ENCODE data around the gene MRO. TPM values are rescaled to one million over a fixed set of nuclear protein-coding genes. Genes with fewer than 3 reads are reported as not detected.

The MRO gene
- total and polyA plus RNA-seq, 2 of the 4 experiments (the other 2 are of a cell fraction) = not detected

DNA sequence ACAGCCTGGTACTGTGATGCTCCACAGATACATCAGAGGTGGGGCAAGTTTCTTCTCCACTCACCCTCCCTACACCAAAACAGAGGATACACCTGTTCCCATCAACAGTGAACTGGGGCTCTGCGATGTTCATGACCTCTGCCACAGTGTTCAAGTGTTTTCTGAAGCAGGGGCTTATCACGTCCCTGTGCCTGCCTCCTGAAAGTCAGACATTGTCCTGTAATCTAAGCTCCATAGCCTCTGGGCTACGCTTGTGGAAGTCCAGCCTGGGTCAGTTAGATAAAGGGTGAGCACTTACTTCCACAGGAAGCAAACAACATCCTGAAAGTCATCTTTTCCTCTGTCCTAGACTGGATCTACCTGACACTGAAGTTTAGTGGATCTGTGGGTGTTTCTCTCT is 20.2 kb upstream of the MRO start:
- BruUV-seq (replicated peaks) = no TSS peak
- Histone ChIP-seq H3K4me3 (ENCODE audit: insufficient read depth, low read depth, low read length) (no peak overlapping the region), H3K9ac (ENCODE audit: low read depth, low read length) (no peak overlapping the region), H2BK20ac (ENCODE audit: low read depth, low read length) (no peak overlapping the region), H3K79me1 (ENCODE audit: low read depth in 1 of 2, low read length in 2 of 2) (no peaks in the 10 kb centered on the region), H3K9me1 (ENCODE audit: insufficient read depth, low read length) (no peaks in the 10 kb centered on the region), H3K23ac (ENCODE audit: low read depth, low read length) (no peak overlapping the region), H3K27ac (ENCODE audit: insufficient read depth, low read length) (no peak overlapping the region), H4K20me1 (ENCODE audit: insufficient read depth, low read length) (no peaks in the 10 kb centered on the region), H4K91ac (ENCODE audit: insufficient read depth, low read depth, low read length) (no peak overlapping the region), H2AFZ (replicated peaks; ENCODE audit: low read length, poor library complexity) (no peak overlapping the region), H3K4me2 (ENCODE audit: low read depth, low read length) (no peak overlapping the region), H2BK5ac (ENCODE audit: low read depth, low read length, poor library complexity, severe bottlenecking) (no peak overlapping the region), H3K18ac (ENCODE audit: low read depth, low read length) (no peak overlapping the region), H2BK15ac (ENCODE audit: low read depth, low read length) (no peak overlapping the region), H2BK120ac (ENCODE audit: low read depth, low read length) (no peak overlapping the region), H3K36me3 (ENCODE audit: control insufficient read depth, insufficient read depth, low read length) (no peaks in the 10 kb centered on the region), H4K5ac (ENCODE audit: low read depth, low read length) (no peak overlapping the region), H2AK5ac (ENCODE audit: low read depth, low read length) (no peak overlapping the region), H4K8ac (ENCODE audit: low read depth in 2 of 2, low read length in 2 of 2) (no peak overlapping the region), H3K14ac (replicated peaks; ENCODE audit: low read depth, low read length) (no peak overlapping the region), H3K4ac (ENCODE audit: low read depth, low read length) (no peak overlapping the region), H3K9me3 (ENCODE audit: control insufficient read depth, insufficient read depth, low read length) (no peaks in the 10 kb centered on the region), H3K27me3 (ENCODE audit: control insufficient read depth, insufficient read depth, low read length) (peaks cover 3% of the 10 kb centered on the region), H2AK9ac (replicated peaks; ENCODE audit: low read depth, low read length, poor library complexity) (no peak overlapping the region), H3K56ac (ENCODE audit: extremely low read depth, insufficient read depth, low read length) (no peak overlapping the region), H3K4me1 (ENCODE audit: control insufficient read depth, insufficient read depth, low read length) (no peaks in the 10 kb centered on the region)
- TF ChIP-seq MAZ (IDR thresholded peaks at IDR 0.05; ENCODE audit: borderline replicate concordance, low read depth, low read length) = no peak
- TF ChIP-seq, protein P1, sequence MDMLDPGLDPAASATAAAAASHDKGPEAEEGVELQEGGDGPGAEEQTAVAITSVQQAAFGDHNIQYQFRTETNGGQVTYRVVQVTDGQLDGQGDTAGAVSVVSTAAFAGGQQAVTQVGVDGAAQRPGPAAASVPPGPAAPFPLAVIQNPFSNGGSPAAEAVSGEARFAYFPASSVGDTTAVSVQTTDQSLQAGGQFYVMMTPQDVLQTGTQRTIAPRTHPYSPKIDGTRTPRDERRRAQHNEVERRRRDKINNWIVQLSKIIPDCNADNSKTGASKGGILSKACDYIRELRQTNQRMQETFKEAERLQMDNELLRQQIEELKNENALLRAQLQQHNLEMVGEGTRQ (IDR thresholded peaks at IDR 0.05; ENCODE audit: low read depth, low read length) = no peak
- no peak for TF ChIP-seq CHD1 (IDR thresholded peaks at IDR 0.05; ENCODE audit: low read depth, low read length)
- no peak for TF ChIP-seq NFE2L2 (IDR thresholded peaks at IDR 0.05; ENCODE audit: low read depth, low read length)
- TF ChIP-seq CEBPB (IDR thresholded peaks at IDR 0.05; ENCODE audit: low read depth, low read length) = no peak
- no peak for TF ChIP-seq CTCF (conservative IDR thresholded peaks at IDR 0.05; ENCODE audit: low read depth, low read length)
- TF ChIP-seq BHLHE40 (IDR thresholded peaks at IDR 0.05; ENCODE audit: low read depth, low read length) = no peak
- TF ChIP-seq MAFK (IDR thresholded peaks at IDR 0.05; ENCODE audit: low read depth, low read length) = no peak
- no peak for TF ChIP-seq RFX5 (IDR thresholded peaks at IDR 0.05; ENCODE audit: low read depth, low read length)
- no peak for TF ChIP-seq SMC3 (IDR thresholded peaks at IDR 0.05; ENCODE audit: low read depth, low read length)
- no peak for TF ChIP-seq RAD21 (IDR thresholded peaks at IDR 0.05; ENCODE audit: low read length)
- ChIA-PET POLR2A (ENCODE audit: unreplicated experiment) (no interaction called here), CTCF (no interaction called here)
- in situ Hi-C loops (cut with MboI; ENCODE audit: low sequenced_read_pairs) = no loop called here
- ATAC-seq (ENCODE audit: low read depth) (no peak), DNase-seq (no peak)
- dilution Hi-C loops (cut with HindIII; ENCODE audit: low sequenced_read_pairs, unreplicated experiment) = no loop called here
- WGBS, 2 experiments (ENCODE audit: extremely low coverage in 2 of 2, insufficient read length in 1 of 2) = 50% methylated on average over 1 of the region's 3 CpGs; no CpG with 5 or more reads in 1 of the 2 experiments
- intact Hi-C loops (cut with micrococcal nuclease) = no loop called here
